Smooth muscle cell (in vitro differentiated cells): ENCODE measurements around the gene MYH14. TPM values are rescaled to one million over a fixed set of nuclear protein-coding genes. Genes with fewer than 3 reads are reported as not detected.

Experiments used
- DNase-seq: peaks from one replicate; lab custom pipeline; 2025; ENCODE audit not compliant: unreplicated experiment; lab: John Stamatoyannopoulos, UW
- H2AFZ ChIP-seq: fragments of 200-600 bp; sonication (generic); 2 replicates; pipeline ENCODE4 v1.6.0; 2016; ENCODE audit warnings: antibody characterized with exemption, low read depth, mild to moderate bottlenecking
- H3F3A ChIP-seq: fragments of 200-600 bp; sonication (generic); 2 replicates; pipeline ENCODE4 v1.6.0; 2017; ENCODE audit warnings: antibody characterized with exemption, low read depth
- H3K27ac ChIP-seq: fragments of 200-600 bp; sonication (generic); 2 replicates; pipeline ENCODE4 v1.5.1; 2016; ENCODE audit warnings: low read depth, mild to moderate bottlenecking
- H3K27me3 ChIP-seq: fragments of 200-600 bp; sonication (generic); 2 replicates; pipeline ENCODE4 v1.6.1; 2016; ENCODE audit warnings: low read depth, mild to moderate bottlenecking
- H3K36me3 ChIP-seq: fragments of 200-600 bp; sonication (generic); 2 replicates; pipeline ENCODE4 v1.5.1; 2016; ENCODE audit warnings: low read depth
- H3K4me1 ChIP-seq: fragments of 200-600 bp; sonication (generic); 2 replicates; pipeline ENCODE4 v1.5.1; 2016; ENCODE audit warnings: low read depth
- H3K4me2 ChIP-seq: fragments of 200-600 bp; sonication (generic); 2 replicates; pipeline ENCODE4 v1.6.0; 2016; ENCODE audit warnings: mild to moderate bottlenecking
- H3K4me3 ChIP-seq: fragments of 200-600 bp; sonication (generic); 2 replicates; pipeline ENCODE4 v1.5.1; 2016; ENCODE audit warnings: mild to moderate bottlenecking
- H3K79me2 ChIP-seq: fragments of 200-600 bp; sonication (generic); 2 replicates; pipeline ENCODE4 v1.6.0; 2016; ENCODE audit warnings: low read depth, mild to moderate bottlenecking
- H3K9ac ChIP-seq: fragments of 200-600 bp; sonication (generic); 2 replicates; pipeline ENCODE4 v1.6.0; 2016; ENCODE audit warnings: low read depth
- H3K9me3 ChIP-seq: fragments of 200-600 bp; sonication (generic); replicated peaks from 2 replicates; pipeline ENCODE4 v1.5.1; 2016; ENCODE audit warnings: low read depth
- H4K20me1 ChIP-seq: fragments of 200-600 bp; sonication (generic); 2 replicates; pipeline ENCODE4 v1.6.0; 2016; ENCODE audit warnings: low read depth
- CTCF ChIP-seq: fragments of 200-600 bp; sonication (generic); IDR thresholded peaks from 2 replicates; pipeline ENCODE4 v1.5.1; 2017; ENCODE audit warnings: borderline replicate concordance, mild to moderate bottlenecking, antibody characterized with exemption; ENCODE audit not compliant: insufficient read depth, poor library complexity, severe bottlenecking
- WGBS: methylation state at CpG from one replicate; pipeline ENCODE4 v1.1.7; 2016; ENCODE audit warnings: low lambda C conversion rate; 5-methylcytosine and 5-hydroxymethylcytosine counted together
- polyA plus RNA-seq: library from polyadenylated mRNA; unstranded; fragments of >200 nt; fragmentation: Nextera tagmentation; extraction: Ambion mirVana; gene quantifications from 2 replicates; pipeline ENCODE4 v1.2.1, GENCODE V29; 2016
- total RNA-seq: library from RNA; depleted of rRNA; stranded (reverse); fragments of >200 nt; gene quantifications from 2 replicates; pipeline ENCODE4 v1.2.3, GENCODE V29; 2014

MYH14 gene
- total and polyA plus RNA-seq, 2 experiments from 2014 or later = 7.5 to 30.6 TPM

- Histone ChIP-seq H3K4me2 (no peak overlapping the region), H3K27ac (no peak overlapping the region), H3F3A (no peaks in the 10 kb centered on the region), H3K79me2 (no peaks in the 10 kb centered on the region), H3K36me3 (no peaks in the 10 kb centered on the region), H3K9ac (no peak overlapping the region), H2AFZ (no peak overlapping the region), H3K4me1 (no peaks in the 10 kb centered on the region), H4K20me1 (no peaks in the 10 kb centered on the region), H3K9me3 (no peaks in the 10 kb centered on the region), H3K27me3 (peaks cover 28% of the 10 kb centered on the region), H3K4me3 (no peak overlapping the region)
- DNase-seq = no peak
- TF ChIP-seq CTCF = no peak
- 67% methylated on average over 5 of the region's 5 CpGs for WGBS
Observed at GRCh38 chr19:50199259-50199555, 4.2 kb upstream of the MYH14 start.

DNA sequence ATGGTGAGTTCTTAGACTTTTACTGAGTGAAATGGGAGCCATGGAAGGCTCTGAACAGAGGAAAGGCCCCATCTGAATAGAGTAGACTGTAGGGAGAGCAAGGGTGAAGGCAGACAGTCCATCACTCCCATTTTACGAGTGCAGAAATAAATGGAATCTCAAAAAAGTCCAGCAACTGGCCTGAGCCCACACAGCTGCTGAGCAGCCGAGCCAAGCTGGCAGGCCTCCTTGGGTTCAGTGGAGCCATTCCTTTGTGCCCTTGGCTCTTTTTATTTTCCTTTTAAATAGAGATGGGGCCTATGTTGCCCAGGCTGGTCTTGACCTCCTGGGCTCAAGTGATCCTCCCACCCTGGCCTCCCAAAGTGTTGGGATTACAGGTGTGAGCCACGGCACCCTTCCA lies 1.0 kb upstream of the MYH14 start:
- 89% methylated on average over 3 of the region's 3 CpGs for WGBS
- no peak for TF ChIP-seq CTCF
- Histone ChIP-seq H2AFZ (no peak overlapping the region), H3K79me2 (no peaks in the 10 kb centered on the region), H3K27me3 (peaks cover 47% of the 10 kb centered on the region), H3K36me3 (no peaks in the 10 kb centered on the region), H3F3A (no peaks in the 10 kb centered on the region), H3K4me2 (no peak overlapping the region), H3K9me3 (no peaks in the 10 kb centered on the region), H4K20me1 (no peaks in the 10 kb centered on the region), H3K9ac (no peak overlapping the region), H3K4me1 (peaks cover 4% of the 10 kb centered on the region), H3K4me3 (no peak overlapping the region), H3K27ac (no peak overlapping the region)
- no peak for DNase-seq

DNA sequence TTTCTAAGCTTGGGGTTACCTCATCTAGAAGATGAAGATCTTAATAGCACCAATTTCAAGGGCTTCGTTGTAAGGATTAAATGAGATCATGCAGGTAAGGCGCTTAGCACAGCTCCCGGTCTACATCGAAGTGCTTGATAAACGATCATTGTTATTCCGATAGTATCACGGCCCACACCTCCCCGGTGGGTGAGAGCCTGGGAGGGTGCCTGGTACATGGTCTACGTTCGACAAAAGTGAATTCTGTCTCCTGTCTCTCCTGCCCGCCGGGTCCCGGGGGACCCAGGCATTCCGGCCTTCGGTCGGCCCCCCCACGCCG lies 501 bp upstream of the MYH14 start:
- H2AFZ ChIP-seq = no peak overlapping the region
- H3K4me2 ChIP-seq = peak overlapping the region; percentile 93
- H3K36me3 ChIP-seq = no peaks in the 10 kb centered on the region
- no peak for DNase-seq
- no peak overlapping the region for H3K9ac ChIP-seq
- 27% methylated on average over 18 of the region's 18 CpGs for WGBS
- H3K79me2 ChIP-seq = no peaks in the 10 kb centered on the region
- no peaks in the 10 kb centered on the region for H3K9me3 ChIP-seq
- peaks cover 47% of the 10 kb centered on the region for H3K27me3 ChIP-seq
- no peaks in the 10 kb centered on the region for H4K20me1 ChIP-seq
- H3K27ac ChIP-seq = no peak overlapping the region
- no peak for TF ChIP-seq CTCF
- peak overlapping the region; percentile 63 for H3K4me3 ChIP-seq
- H3K4me1 ChIP-seq = peaks cover 4% of the 10 kb centered on the region
- no peaks in the 10 kb centered on the region for H3F3A ChIP-seq

GRCh38 chr19:50204081-50204428 lies 633 bp downstream of the MYH14 start:
- Histone ChIP-seq H3K27ac (no peak overlapping the region), H3K27me3 (peaks cover 47% of the 10 kb centered on the region), H3K36me3 (no peaks in the 10 kb centered on the region), H4K20me1 (no peaks in the 10 kb centered on the region), H3K4me3 (peak overlapping the region; percentile 63), H3K9ac (peak overlapping the region; percentile 81), H3K4me1 (peaks cover 4% of the 10 kb centered on the region), H3K79me2 (no peaks in the 10 kb centered on the region), H3K9me3 (no peaks in the 10 kb centered on the region), H3K4me2 (peak overlapping the region; percentile 93), H2AFZ (no peak overlapping the region), H3F3A (no peaks in the 10 kb centered on the region)
- TF ChIP-seq CTCF = no peak
- DNase-seq = no peak
- 81% methylated on average over 7 of the region's 7 CpGs for WGBS
